ENCODE results near the gene ATP5PB.

Gene ATP5PB

DNA sequence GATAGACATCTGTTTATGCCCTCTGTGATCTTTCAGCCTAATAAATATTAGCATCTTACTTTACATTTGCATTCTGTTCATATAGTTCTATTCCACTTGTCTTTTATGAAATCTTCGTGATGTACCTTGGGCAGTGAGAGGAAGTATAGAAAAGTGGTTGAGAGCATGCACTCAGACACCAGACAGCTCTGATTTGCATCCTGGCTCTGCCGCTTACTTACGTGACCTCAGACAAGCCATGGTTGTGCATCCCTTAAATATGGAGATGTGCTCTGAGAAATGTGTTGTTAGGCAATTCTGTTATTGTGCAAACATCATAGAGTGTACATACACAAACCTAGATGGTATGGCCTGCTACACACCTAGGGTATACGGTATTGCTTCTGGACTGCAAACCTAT, 44.7 kb upstream of the ATP5PB start:
- TF ChIP-seq OSR1 (CRISPR knock-in tag; IDR thresholded peaks at IDR 0.05) (no peak), RARB (CRISPR knock-in tag; IDR thresholded peaks at IDR 0.05) (no peak), BACH2 (CRISPR knock-in tag; IDR thresholded peaks at IDR 0.05; ENCODE audit: borderline replicate concordance) (no peak), CSDC2 (CRISPR knock-in tag; IDR thresholded peaks at IDR 0.05) (no peak), ZC3H10 (CRISPR knock-in tag; IDR thresholded peaks at IDR 0.05) (no peak)
- TF ChIP-seq, protein P1, sequence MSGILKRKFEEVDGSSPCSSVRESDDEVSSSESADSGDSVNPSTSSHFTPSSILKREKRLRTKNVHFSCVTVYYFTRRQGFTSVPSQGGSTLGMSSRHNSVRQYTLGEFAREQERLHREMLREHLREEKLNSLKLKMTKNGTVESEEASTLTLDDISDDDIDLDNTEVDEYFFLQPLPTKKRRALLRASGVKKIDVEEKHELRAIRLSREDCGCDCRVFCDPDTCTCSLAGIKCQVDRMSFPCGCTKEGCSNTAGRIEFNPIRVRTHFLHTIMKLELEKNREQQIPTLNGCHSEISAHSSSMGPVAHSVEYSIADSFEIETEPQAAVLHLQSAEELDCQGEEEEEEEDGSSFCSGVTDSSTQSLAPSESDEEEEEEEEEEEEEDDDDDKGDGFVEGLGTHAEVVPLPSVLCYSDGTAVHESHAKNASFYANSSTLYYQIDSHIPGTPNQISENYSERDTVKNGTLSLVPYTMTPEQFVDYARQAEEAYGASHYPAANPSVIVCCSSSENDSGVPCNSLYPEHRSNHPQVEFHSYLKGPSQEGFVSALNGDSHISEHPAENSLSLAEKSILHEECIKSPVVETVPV (CRISPR knock-in tag; IDR thresholded peaks at IDR 0.05): no peak
- TF ChIP-seq, protein P2, sequence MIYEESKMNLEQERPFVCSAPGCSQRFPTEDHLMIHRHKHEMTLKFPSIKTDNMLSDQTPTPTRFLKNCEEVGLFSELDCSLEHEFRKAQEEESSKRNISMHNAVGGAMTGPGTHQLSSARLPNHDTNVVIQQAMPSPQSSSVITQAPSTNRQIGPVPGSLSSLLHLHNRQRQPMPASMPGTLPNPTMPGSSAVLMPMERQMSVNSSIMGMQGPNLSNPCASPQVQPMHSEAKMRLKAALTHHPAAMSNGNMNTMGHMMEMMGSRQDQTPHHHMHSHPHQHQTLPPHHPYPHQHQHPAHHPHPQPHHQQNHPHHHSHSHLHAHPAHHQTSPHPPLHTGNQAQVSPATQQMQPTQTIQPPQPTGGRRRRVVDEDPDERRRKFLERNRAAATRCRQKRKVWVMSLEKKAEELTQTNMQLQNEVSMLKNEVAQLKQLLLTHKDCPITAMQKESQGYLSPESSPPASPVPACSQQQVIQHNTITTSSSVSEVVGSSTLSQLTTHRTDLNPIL (CRISPR knock-in tag; IDR thresholded peaks at IDR 0.05; ENCODE audit: low read depth): no peak
- no peak for ATAC-seq

DNA sequence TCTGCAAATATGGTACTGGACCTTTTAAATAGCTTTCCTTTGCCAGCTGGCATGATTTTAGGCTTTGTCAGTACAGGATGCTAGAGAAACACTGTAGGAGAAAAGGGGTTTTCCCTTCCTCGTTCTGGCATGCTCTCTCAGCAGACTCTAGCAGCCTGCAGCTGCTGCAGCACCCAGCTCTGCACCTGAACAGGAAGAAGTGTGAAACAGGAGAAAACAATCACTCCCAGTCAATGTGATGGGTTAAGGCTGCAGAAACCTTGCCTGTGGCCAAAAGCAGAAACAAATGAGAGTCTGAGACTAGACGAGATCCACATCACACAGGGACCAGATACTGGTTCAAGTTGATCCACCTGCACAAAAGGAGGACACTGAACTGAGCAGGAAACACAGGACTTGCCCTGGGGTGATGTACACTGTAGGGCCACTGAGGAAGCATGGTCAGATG, 42.9 kb upstream of the ATP5PB start:
- ATAC-seq: no peak
- TF ChIP-seq ZFP30 (CRISPR knock-in tag; IDR thresholded peaks at IDR 0.05) (no peak), PPARA (CRISPR knock-in tag; IDR thresholded peaks at IDR 0.05; ENCODE audit: borderline replicate concordance) (no peak), RARB (CRISPR knock-in tag; IDR thresholded peaks at IDR 0.05) (no peak)

DNA sequence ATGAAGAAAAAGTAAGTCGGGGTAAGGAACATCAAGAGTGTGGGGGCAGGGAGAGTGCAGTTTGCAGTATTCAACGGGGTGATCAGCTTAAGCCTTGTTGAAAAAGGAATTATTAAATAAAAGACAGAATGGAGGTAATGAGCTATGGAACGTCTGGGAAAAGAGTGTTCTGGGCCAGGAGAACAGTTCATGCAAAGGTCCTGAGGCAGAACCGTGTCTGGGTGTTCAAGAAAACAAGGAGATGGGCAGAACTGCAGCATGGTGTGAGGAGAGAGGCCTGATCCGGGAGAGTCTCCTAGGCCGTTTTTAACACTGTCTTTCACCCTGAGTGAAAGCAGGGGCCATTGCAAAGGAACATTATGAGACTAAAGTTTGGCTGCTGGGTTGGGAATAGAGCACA, 42.0 kb upstream of the ATP5PB start:
- TF ChIP-seq, protein P3, sequence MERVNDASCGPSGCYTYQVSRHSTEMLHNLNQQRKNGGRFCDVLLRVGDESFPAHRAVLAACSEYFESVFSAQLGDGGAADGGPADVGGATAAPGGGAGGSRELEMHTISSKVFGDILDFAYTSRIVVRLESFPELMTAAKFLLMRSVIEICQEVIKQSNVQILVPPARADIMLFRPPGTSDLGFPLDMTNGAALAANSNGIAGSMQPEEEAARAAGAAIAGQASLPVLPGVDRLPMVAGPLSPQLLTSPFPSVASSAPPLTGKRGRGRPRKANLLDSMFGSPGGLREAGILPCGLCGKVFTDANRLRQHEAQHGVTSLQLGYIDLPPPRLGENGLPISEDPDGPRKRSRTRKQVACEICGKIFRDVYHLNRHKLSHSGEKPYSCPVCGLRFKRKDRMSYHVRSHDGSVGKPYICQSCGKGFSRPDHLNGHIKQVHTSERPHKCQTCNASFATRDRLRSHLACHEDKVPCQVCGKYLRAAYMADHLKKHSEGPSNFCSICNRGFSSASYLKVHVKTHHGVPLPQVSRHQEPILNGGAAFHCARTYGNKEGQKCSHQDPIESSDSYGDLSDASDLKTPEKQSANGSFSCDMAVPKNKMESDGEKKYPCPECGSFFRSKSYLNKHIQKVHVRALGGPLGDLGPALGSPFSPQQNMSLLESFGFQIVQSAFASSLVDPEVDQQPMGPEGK (CRISPR knock-in tag; IDR thresholded peaks at IDR 0.05; ENCODE audit: borderline replicate concordance): no peak
- TF ChIP-seq OSR1 (CRISPR knock-in tag; IDR thresholded peaks at IDR 0.05): no peak
- TF ChIP-seq ISL1 (CRISPR knock-in tag; IDR thresholded peaks at IDR 0.05): no peak
- no peak for TF ChIP-seq ZC3H10 (CRISPR knock-in tag; IDR thresholded peaks at IDR 0.05)
- no peak for TF ChIP-seq ZFP30 (CRISPR knock-in tag; IDR thresholded peaks at IDR 0.05)
- TF ChIP-seq, protein P2 (CRISPR knock-in tag; IDR thresholded peaks at IDR 0.05; ENCODE audit: low read depth): no peak
- no peak for TF ChIP-seq TCF4 (CRISPR knock-in tag; IDR thresholded peaks at IDR 0.05; ENCODE audit: borderline replicate concordance)
- TF ChIP-seq ZNF565 (CRISPR knock-in tag; conservative IDR thresholded peaks at IDR 0.05; ENCODE audit: low read depth): no peak
- no peak for TF ChIP-seq BACH2 (CRISPR knock-in tag; IDR thresholded peaks at IDR 0.05; ENCODE audit: borderline replicate concordance)
- TF ChIP-seq GLIS3 (CRISPR knock-in tag; IDR thresholded peaks at IDR 0.05): no peak
- TF ChIP-seq, protein P4, sequence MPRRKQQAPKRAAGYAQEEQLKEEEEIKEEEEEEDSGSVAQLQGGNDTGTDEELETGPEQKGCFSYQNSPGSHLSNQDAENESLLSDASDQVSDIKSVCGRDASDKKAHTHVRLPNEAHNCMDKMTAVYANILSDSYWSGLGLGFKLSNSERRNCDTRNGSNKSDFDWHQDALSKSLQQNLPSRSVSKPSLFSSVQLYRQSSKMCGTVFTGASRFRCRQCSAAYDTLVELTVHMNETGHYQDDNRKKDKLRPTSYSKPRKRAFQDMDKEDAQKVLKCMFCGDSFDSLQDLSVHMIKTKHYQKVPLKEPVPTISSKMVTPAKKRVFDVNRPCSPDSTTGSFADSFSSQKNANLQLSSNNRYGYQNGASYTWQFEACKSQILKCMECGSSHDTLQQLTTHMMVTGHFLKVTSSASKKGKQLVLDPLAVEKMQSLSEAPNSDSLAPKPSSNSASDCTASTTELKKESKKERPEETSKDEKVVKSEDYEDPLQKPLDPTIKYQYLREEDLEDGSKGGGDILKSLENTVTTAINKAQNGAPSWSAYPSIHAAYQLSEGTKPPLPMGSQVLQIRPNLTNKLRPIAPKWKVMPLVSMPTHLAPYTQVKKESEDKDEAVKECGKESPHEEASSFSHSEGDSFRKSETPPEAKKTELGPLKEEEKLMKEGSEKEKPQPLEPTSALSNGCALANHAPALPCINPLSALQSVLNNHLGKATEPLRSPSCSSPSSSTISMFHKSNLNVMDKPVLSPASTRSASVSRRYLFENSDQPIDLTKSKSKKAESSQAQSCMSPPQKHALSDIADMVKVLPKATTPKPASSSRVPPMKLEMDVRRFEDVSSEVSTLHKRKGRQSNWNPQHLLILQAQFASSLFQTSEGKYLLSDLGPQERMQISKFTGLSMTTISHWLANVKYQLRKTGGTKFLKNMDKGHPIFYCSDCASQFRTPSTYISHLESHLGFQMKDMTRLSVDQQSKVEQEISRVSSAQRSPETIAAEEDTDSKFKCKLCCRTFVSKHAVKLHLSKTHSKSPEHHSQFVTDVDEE (CRISPR knock-in tag; IDR thresholded peaks at IDR 0.05): no peak
- no peak for TF ChIP-seq PPARA (CRISPR knock-in tag; IDR thresholded peaks at IDR 0.05; ENCODE audit: borderline replicate concordance)
- no peak for TF ChIP-seq TOX (CRISPR knock-in tag; IDR thresholded peaks at IDR 0.05; ENCODE audit: borderline replicate concordance)
- TF ChIP-seq ESRRG (CRISPR knock-in tag; IDR thresholded peaks at IDR 0.05): no peak
- no peak for TF ChIP-seq ZFP3 (CRISPR knock-in tag; IDR thresholded peaks at IDR 0.05)
- TF ChIP-seq, protein P5, sequence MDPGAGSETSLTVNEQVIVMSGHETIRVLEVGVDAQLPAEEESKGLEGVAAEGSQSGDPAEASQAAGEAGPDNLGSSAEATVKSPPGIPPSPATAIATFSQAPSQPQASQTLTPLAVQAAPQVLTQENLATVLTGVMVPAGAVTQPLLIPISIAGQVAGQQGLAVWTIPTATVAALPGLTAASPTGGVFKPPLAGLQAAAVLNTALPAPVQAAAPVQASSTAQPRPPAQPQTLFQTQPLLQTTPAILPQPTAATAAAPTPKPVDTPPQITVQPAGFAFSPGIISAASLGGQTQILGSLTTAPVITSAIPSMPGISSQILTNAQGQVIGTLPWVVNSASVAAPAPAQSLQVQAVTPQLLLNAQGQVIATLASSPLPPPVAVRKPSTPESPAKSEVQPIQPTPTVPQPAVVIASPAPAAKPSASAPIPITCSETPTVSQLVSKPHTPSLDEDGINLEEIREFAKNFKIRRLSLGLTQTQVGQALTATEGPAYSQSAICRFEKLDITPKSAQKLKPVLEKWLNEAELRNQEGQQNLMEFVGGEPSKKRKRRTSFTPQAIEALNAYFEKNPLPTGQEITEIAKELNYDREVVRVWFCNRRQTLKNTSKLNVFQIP (CRISPR knock-in tag; IDR thresholded peaks at IDR 0.05; ENCODE audit: borderline replicate concordance, low read depth): no peak
- no peak for TF ChIP-seq CSDC2 (CRISPR knock-in tag; IDR thresholded peaks at IDR 0.05)
- TF ChIP-seq, protein P1 (CRISPR knock-in tag; IDR thresholded peaks at IDR 0.05): no peak
- no peak for TF ChIP-seq RARB (CRISPR knock-in tag; IDR thresholded peaks at IDR 0.05)
- TF ChIP-seq SNAI2 (CRISPR knock-in tag; IDR thresholded peaks at IDR 0.05): no peak
- ATAC-seq: no peak
